HG03196 (cell line): ENCODE data around the gene OR14C36.
"Not testable (repeated sequence)": the region's sequence is repeated elsewhere in the genome, so short reads cannot be mapped to it uniquely, and the experiment has no call there.

Experiments used
- ATAC-seq: cut with Tn5 transposase; IDR thresholded peaks from one replicate; pipeline ENCODE4 v1.9.1; 2021; ENCODE audit not compliant: unreplicated experiment

Gene OR14C36, protein sequence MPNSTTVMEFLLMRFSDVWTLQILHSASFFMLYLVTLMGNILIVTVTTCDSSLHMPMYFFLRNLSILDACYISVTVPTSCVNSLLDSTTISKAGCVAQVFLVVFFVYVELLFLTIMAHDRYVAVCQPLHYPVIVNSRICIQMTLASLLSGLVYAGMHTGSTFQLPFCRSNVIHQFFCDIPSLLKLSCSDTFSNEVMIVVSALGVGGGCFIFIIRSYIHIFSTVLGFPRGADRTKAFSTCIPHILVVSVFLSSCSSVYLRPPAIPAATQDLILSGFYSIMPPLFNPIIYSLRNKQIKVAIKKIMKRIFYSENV

DNA sequence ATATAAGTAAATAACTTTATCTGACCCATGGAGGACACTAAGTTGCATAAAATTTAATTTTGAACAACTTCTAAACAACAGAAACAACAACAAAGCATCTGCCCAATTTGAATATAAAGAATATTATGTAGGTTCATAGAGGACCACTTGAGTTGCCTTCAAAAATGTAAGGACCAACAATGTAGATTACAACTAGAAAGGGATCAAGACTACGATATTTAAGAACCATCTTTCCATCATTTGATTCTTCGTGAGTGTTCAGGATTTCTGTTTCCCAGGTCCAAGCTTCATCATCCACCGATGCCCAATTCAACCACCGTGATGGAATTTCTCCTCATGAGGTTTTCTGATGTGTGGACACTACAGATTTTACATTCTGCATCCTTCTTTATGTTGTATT is at the start of gene OR14C36:
TSS of gene OR14C36 (plus strand) at position 301 of the 400 bp plus-strand sequence. CDS start at position 301, 0 bp downstream.
- no peak for ATAC-seq

DNA sequence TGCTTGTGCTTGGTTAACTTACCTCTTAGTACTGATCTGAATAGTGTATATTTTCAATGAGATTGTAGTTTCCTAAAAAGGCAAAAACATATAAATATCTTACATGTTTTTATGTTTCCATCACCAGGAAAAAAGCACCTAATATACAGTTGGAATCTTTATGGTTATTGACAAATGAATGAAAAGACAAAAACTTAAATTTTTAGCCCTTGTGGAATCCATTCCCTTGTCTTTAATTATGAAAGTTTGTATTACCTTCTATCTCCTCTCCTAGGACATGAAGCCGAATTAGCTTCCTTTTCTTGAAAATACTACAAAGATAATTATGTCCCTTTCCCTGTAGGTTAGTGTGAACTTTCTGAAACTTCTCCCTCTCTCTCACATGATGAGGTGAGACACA is 45.3 kb upstream of the OR14C36 start, which contains the start of gene OR2T12:
TSS of gene OR2T12 (minus strand) at position 101 of the 400 bp plus-strand sequence. CDS start 7,846 bp downstream, outside the sequence.
- ATAC-seq: no peak

DNA sequence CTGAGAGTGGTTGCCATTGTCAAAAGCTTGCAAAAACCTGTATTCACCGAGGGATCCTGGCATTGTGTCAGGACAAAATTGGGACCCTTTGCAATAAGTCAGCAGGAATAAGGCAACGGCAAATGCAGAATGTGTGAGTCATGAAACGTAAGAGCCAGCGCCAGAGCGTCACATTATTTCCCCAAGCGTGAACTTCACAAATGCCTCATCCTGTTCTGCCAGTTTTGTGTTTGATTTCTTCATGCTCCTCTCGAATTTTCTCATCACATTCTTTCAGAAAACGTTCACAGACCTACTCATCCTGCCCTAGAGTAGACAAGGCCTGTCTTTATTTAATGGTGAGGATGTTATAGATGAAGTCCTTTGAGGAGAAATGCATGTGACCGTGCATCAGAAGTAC is 42.9 kb upstream of the OR14C36 start:
- not testable (repeated sequence) for ATAC-seq

DNA sequence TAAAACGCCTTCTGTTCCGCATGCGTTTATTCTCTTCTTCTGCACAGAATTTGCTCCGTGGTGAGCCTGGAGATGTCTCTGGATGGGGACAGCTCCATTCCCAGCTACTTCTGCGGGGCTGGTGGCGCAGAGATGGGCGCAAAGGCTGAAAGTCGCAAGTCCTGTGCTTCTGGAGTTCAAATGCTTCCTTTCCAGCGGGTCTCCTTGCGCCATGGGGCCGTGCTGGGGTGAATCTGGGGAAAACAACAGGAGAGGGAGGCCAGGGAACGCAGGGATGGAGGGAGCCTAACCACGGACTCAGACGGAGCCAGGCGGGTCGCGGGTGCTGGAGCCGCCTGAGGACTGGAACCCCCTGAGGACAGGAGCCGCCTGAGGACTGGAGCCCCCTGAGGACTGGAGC is 42.5 kb upstream of the OR14C36 start:
- no peak for ATAC-seq

DNA sequence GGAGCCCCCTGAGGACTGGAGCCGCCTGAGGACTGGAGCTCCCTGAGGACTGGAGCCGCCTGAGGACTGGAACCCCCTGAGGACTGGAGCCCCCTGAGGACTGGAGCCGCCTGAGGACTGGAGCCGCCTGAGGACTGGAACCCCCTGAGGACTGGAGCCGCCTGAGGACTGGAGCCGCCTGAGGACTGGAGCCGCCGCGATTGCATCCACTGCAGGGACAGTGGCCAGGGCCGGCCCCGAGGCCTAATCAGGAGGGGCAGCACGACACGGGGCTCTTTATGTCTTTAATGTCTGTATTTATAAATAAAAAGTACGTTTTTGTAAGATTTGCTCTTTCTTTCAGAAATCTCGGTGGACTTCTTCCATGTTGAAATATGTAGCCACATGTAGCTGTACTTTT is 41.8 kb upstream of the OR14C36 start:
- ATAC-seq: not testable (repeated sequence)

DNA sequence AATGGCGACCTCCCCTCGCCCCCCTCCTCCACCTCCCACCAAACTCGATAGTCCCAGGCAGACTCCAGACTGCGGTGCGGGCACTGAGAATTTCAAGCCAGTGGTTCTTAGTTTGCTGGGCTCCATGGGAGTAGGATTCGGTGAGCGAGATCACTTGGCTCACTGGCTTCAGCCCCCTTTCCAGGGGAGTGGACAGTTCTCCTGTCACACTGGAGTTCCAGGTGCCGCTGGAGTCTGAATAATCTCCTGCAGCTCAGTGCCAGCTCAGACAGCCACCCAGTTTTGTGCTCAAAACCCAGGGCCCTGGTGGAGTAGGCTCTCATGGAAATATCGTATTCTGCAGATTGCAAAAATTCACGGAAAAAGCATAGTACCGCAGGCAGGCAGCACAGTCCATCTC is 31.8 kb upstream of the OR14C36 start:
- ATAC-seq: no peak

DNA sequence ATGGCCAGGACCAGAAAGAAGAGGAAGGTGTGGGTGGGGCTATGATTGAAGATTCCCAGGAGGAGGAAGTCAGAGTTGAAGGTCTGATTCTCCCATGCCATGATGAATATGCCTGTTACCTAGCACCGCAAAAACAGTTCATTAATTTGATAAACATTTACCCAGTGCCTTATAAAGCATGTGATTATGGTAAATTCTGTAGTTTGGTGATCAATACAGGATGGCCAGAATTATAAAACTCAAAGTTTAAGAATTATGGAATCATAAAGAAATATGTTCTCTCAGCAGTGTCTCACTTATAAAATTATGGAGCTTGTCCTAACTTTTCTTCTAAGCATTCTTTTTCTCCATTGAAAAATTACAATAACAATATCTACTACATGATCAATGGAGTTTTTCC is 24.1 kb upstream of the OR14C36 start, which contains the start of gene OR2M7:
TSS of gene OR2M7 (minus strand) at position 101 of the 400 bp plus-strand sequence. CDS start at position 101, 0 bp downstream.
- no peak for ATAC-seq

DNA sequence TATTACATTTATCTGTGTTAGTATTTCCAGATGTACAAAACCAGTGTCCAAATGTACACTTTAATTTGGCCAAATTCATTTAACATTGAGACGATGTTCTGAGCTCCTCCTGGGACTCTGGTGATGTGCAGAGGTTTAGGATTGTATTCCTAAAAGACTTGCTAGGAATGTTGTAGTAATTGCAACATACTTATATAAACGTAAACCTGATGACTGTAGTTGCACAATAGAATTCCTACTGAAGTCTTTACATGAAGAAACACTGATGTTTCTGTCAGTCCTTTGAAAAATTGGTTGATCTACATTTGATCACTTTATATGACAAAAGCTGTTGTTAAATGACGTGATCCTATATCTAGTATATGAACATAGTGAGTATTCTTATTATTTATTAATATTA is 5.1 kb upstream of the OR14C36 start:
- ATAC-seq: no peak

DNA sequence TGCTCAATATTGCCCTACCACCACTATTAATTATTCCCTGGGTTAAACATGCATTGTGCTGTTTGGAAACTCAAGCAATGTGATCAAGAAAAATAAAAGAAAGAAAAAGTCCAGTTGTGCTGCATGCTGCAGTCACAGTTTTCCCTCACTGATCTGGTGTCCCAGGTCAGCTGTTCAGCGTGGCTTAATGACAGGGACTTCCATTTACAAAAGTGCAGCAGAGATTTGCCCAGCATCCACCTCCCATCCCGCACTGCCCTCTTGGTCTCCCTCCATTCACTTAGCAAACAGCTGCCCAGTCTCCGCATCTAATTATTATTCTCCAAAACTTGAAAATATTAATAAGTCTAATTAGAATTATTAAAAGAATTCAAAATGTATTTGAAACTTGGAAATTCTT is 10.8 kb downstream of the OR14C36 start:
- no peak for ATAC-seq

DNA sequence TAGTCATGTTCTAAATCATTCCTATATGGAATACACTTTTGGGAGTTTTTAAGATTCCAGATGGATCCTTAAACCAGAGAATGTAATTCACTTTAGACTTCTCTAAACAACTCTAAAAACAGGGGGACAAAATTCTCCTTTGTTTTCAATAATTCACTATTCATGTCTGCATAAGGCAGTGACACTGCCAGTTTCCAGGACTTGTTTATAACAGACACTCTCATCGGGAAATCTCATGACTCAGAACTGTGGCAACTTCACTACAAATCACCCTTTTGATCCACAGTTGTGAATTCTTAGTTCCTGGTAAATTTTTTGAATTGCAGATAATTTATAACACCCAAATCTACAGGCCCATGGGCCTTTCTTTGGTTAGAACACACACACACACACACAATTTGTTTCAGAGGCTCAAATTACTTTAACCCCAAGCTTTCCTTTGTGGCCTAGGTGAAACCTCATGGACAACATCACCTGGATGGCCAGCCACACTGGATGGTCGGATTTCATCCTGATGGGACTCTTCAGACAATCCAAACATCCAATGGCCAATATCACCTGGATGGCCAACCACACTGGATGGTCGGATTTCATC is 12.6 kb downstream of the OR14C36 start, which contains the start of gene OR2T4:
TSS of gene OR2T4 (plus strand) at position 545 of the 595 bp plus-strand sequence. CDS start at position 545, 0 bp downstream.
- ATAC-seq: no peak

DNA sequence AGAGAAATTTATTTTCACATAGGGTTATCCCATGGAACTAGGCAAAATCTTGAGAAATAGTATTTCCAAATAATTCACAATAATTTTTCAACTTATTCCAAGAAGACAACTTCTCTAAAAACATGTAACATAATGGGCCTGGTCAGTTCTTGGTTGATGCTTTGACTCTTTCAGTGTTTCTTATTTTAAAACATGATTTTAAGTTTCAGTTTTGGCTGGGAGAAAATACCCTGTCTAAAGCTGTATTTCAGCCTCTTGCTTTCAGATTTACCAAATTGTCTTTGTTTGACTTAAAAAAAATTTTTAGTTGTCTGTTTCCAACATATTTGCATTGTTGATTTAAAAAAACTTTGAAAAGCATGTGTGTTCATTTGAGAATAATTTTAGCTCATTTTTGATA is 18.0 kb downstream of the OR14C36 start:
- no peak for ATAC-seq

DNA sequence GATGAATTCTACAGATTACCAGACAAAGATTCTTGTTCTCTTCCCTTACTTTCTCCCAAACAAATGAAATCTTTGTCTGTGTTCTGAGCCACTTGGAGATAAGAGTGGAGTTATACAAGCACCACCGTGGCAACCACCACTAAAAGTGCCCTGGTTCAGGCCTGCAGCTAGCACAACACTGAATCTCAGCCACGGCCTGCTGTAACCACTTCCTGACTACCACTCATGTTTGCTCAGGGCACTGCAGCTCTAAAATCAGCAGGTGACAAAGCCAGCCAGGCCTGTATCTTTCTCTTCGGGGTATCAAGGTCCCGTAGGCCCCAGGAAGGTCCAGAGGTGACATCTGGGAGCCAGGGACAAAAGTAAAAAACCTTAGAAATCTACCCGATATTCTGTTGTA is 23.8 kb downstream of the OR14C36 start:
- no peak for ATAC-seq

DNA sequence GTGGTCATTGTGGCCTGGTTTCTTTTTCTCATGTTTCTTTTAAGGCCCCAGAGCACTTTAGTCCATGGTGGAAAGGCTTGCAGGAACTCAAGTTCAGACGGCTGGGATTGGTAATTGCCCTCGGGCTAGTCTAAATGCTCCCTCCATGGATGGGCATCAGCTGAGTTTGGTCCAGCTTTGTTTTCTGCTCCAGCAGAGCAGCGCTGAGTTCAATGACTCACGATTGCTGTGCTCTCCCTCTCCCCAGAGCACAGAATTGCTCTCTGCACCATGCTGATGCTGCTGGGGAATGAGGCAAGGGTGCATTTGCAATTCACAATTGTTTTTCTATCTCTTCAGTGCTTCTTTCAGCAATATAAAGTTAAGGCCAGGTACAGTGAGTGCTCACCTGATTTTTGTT is 25.2 kb downstream of the OR14C36 start:
- ATAC-seq: no peak

DNA sequence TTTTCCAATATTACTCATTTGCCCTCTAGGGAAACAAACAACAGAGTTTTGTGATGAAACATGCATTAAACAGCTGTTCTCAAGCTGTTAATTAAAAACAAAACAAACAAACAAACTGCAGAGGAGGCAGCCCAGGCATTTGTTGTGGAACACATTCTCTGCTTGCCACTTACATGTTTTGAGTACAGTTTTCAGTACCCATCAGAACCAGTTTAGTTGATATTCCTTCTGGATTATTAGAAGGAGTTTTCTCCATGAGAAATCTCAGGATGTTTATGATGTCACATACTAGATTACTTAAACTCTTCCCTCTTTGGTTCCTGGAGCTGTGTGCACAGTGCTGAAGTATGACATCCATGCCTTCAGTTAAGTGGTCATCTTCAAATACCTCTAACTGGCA is 26.9 kb downstream of the OR14C36 start, which contains the start of gene OR2T6:
TSS of gene OR2T6 (plus strand) at position 301 of the 400 bp plus-strand sequence. CDS start 11,863 bp downstream, outside the sequence.
- no peak for ATAC-seq

DNA sequence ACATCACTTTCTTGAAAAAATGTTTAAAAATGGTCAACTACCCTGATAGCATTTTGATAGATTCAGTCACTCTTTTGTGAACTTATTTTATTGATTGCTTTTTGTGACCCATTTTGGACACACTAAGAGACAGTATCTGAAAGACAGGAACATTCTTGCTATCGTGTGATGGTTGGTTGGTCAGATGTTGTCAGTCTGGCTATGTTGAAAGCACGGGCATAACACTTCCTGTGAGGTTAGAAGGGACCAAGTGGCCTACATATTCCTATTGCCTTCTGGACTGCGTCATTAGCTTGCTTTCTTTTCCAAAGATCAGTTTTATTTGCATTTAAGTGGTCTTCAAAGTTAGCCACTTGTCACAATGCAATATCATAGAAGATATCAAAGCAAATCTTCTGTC is 28.3 kb downstream of the OR14C36 start:
- no peak for ATAC-seq

DNA sequence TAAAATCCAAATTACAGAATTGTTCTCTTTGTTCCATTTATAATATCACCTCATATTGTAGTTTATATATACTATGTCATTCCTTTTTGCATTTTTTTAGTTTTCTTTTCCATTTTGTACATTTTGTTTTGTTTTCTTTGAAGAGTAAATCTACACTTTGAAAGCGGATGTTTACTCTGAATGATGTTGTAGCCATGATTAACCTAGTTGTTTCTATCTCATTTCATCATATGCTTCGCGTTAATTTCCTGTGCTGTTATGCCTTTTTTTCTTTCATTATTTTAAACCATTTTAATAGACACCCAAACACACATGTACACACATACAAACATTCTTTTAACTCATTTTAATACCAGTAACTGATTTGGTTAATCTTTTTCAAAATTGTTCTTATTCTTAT is 32.3 kb downstream of the OR14C36 start:
- ATAC-seq: no peak

DNA sequence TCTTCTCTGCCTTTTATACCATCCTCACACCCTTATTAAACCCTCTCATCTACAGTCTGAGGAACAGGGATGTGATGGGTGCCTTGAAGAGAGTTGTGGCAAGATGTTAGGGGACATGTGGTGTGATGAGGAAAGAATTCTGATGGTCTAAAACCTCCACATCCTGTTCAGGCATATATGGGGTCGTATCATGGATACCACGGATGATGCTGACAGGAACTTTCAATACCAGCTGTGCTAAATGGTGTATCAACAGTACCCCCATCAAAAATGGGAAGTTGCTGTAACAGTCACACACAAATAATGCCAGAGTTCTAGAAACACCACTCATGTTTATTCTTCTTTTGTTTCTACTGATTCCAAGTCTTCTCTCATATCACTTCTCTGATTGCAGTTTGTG is 39.9 kb downstream of the OR14C36 start:
- no peak for ATAC-seq

DNA sequence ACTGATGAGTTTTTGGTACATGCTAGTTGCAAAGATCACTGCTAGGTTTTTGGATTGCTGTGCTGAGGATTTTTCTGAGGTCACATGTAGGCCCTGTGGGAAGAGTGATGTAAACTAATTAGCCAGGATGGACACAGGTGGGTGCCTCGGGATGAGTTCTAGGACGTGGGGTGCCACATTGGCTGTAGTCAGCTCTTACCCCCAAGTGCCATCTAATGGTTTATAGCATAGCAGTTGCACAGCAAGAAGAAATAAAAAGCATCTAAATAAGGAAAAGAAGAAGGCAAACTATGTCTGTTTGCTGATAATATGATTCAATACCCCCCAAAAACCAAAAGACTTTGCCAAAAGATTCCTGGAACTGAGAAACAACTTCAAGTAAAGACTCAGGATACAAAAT is 44.5 kb downstream of the OR14C36 start:
- ATAC-seq: no peak
